ENCODE measurements around the gene SLC35D1.
"Not testable (repeated sequence)": the region's sequence is repeated elsewhere in the genome, so short reads cannot be mapped to it uniquely, and the experiment has no call there.

The SLC35D1 gene

GRCh38 chr1:66996018-66996682 lies 57.8 kb downstream of the SLC35D1 start:
- no peaks in the 10 kb centered on the region for H3K4me1 Mint-ChIP-seq (ENCODE audit: low read depth)
- H3K36me3 Mint-ChIP-seq (ENCODE audit: low read depth) = peaks cover 15% of the 10 kb centered on the region
- H3K9me3 Mint-ChIP-seq = no peaks in the 10 kb centered on the region
- no peak overlapping the region for H3K4me3 Mint-ChIP-seq
- intact Hi-C loops (cut with micrococcal nuclease) = loop anchor here (1.0 to 2.0 kb wide), 2 partner anchors 153 to 215 kb away; no protein-coding TSS in a partner anchor
- no peak overlapping the region for H3K27ac Mint-ChIP-seq
- H3K27me3 Mint-ChIP-seq = no peaks in the 10 kb centered on the region

- Mint-ChIP-seq H3K27me3 (no peaks in the 10 kb centered on the region), H3K4me3 (no peak overlapping the region), H3K9me3 (no peaks in the 10 kb centered on the region), H3K4me1 (ENCODE audit: low read depth) (no peaks in the 10 kb centered on the region), H3K36me3 (ENCODE audit: low read depth) (peaks cover 35% of the 10 kb centered on the region), H3K27ac (no peak overlapping the region)
- intact Hi-C loops (cut with micrococcal nuclease) = no loop called here
Measured at GRCh38 chr1:66993076-66993475, 60.9 kb downstream of the SLC35D1 start.

- no peaks in the 10 kb centered on the region for H3K27me3 Mint-ChIP-seq
- no peak overlapping the region for H3K27ac Mint-ChIP-seq
- intact Hi-C loops (cut with micrococcal nuclease) = no loop called here
- H3K9me3 Mint-ChIP-seq = no peaks in the 10 kb centered on the region
- no peaks in the 10 kb centered on the region for H3K4me1 Mint-ChIP-seq (ENCODE audit: low read depth)
- peaks cover 80% of the 10 kb centered on the region for H3K36me3 Mint-ChIP-seq (ENCODE audit: low read depth)
- H3K4me3 Mint-ChIP-seq = no peak overlapping the region
Measured at GRCh38 chr1:66985835-66986234, 68.1 kb downstream of the SLC35D1 start.

- intact Hi-C loops (cut with micrococcal nuclease) = no loop called here
- Mint-ChIP-seq H3K9me3 (no peaks in the 10 kb centered on the region), H3K27ac (no peak overlapping the region), H3K4me3 (no peak overlapping the region), H3K4me1 (ENCODE audit: low read depth) (no peaks in the 10 kb centered on the region), H3K27me3 (no peaks in the 10 kb centered on the region), H3K36me3 (ENCODE audit: low read depth) (peaks cover 76% of the 10 kb centered on the region)
Measured at GRCh38 chr1:66984491-66984890, 69.5 kb downstream of the SLC35D1 start.

- Mint-ChIP-seq H3K27ac (no peak overlapping the region), H3K9me3 (no peaks in the 10 kb centered on the region), H3K36me3 (ENCODE audit: low read depth) (peaks cover 72% of the 10 kb centered on the region)
Measured at GRCh38 chr1:66982561-66983260, 71.2 kb downstream of the SLC35D1 start.

GRCh38 chr1:66981679-66982078 lies 72.3 kb downstream of the SLC35D1 start:
- Mint-ChIP-seq H3K36me3 (ENCODE audit: low read depth) (peaks cover 77% of the 10 kb centered on the region), H3K4me1 (ENCODE audit: low read depth) (no peaks in the 10 kb centered on the region), H3K27me3 (no peaks in the 10 kb centered on the region), H3K4me3 (no peak overlapping the region), H3K9me3 (no peaks in the 10 kb centered on the region), H3K27ac (no peak overlapping the region)
- intact Hi-C loops (cut with micrococcal nuclease) = no loop called here

More at GRCh38 chr1:66982561-66983260, 71.2 kb downstream of the SLC35D1 start:
- Mint-ChIP-seq H3K4me1 (ENCODE audit: low read depth) (no peaks in the 10 kb centered on the region), H3K4me3 (no peak overlapping the region), H3K27me3 (no peaks in the 10 kb centered on the region)
- intact Hi-C loops (cut with micrococcal nuclease) = no loop called here

GRCh38 chr1:66980745-66981367 lies 73.1 kb downstream of the SLC35D1 start:
- intact Hi-C loops (cut with micrococcal nuclease) = no loop called here
- no peak overlapping the region for H3K27ac Mint-ChIP-seq

GRCh38 chr1:66979621-66980020 lies 74.3 kb downstream of the SLC35D1 start:
- not testable (repeated sequence) for H3K27ac Mint-ChIP-seq; H3K9me3 Mint-ChIP-seq; H3K4me1 Mint-ChIP-seq (ENCODE audit: low read depth); H3K27me3 Mint-ChIP-seq; H3K4me3 Mint-ChIP-seq
- intact Hi-C loops (cut with micrococcal nuclease) = loop anchor here (10.0 kb wide), 1 partner anchor 215 kb away; no protein-coding TSS in a partner anchor
- H3K36me3 Mint-ChIP-seq (ENCODE audit: low read depth) = peaks cover 76% of the 10 kb centered on the region

More at GRCh38 chr1:66980745-66981367, 73.1 kb downstream of the SLC35D1 start:
- Mint-ChIP-seq H3K4me1 (ENCODE audit: low read depth) (no peaks in the 10 kb centered on the region), H3K9me3 (no peaks in the 10 kb centered on the region), H3K4me3 (no peak overlapping the region), H3K27me3 (no peaks in the 10 kb centered on the region), H3K36me3 (ENCODE audit: low read depth) (peaks cover 73% of the 10 kb centered on the region)

- Mint-ChIP-seq H3K4me1 (ENCODE audit: low read depth) (no peaks in the 10 kb centered on the region), H3K27ac (no peak overlapping the region), H3K36me3 (ENCODE audit: low read depth) (peaks cover 69% of the 10 kb centered on the region), H3K27me3 (no peaks in the 10 kb centered on the region), H3K9me3 (no peaks in the 10 kb centered on the region), H3K4me3 (no peak overlapping the region)
- intact Hi-C loops (cut with micrococcal nuclease) = loop anchor here (10.0 kb wide), 1 partner anchor 213 kb away; no protein-coding TSS in a partner anchor
Measured at GRCh38 chr1:66978201-66978600, 75.7 kb downstream of the SLC35D1 start.

- Mint-ChIP-seq H3K4me1 (ENCODE audit: low read depth) (no peaks in the 10 kb centered on the region), H3K4me3 (no peak overlapping the region), H3K27me3 (no peaks in the 10 kb centered on the region), H3K27ac (no peak overlapping the region), H3K36me3 (ENCODE audit: low read depth) (peaks cover 87% of the 10 kb centered on the region), H3K9me3 (no peaks in the 10 kb centered on the region)
- intact Hi-C loops (cut with micrococcal nuclease) = no loop called here
Measured at GRCh38 chr1:66968574-66968973, 85.4 kb downstream of the SLC35D1 start.

- H3K27ac Mint-ChIP-seq; H3K9me3 Mint-ChIP-seq; H3K4me1 Mint-ChIP-seq (ENCODE audit: low read depth); H3K4me3 Mint-ChIP-seq; H3K27me3 Mint-ChIP-seq; intact Hi-C loops (cut with micrococcal nuclease): not testable (repeated sequence)
- H3K36me3 Mint-ChIP-seq (ENCODE audit: low read depth) = peaks cover 97% of the 10 kb centered on the region
Measured at GRCh38 chr1:66966188-66966873, 87.6 kb downstream of the SLC35D1 start.

- Mint-ChIP-seq H3K36me3 (ENCODE audit: low read depth) (peaks cover 84% of the 10 kb centered on the region), H3K27me3 (no peaks in the 10 kb centered on the region), H3K4me1 (ENCODE audit: low read depth) (no peaks in the 10 kb centered on the region), H3K4me3 (no peak overlapping the region), H3K27ac (no peak overlapping the region), H3K9me3 (no peaks in the 10 kb centered on the region)
- intact Hi-C loops (cut with micrococcal nuclease) = no loop called here
Measured at GRCh38 chr1:66957938-66958337, 96.0 kb downstream of the SLC35D1 start.

- intact Hi-C loops (cut with micrococcal nuclease) = no loop called here
- Mint-ChIP-seq H3K27ac (no peak overlapping the region), H3K36me3 (ENCODE audit: low read depth) (peaks cover 83% of the 10 kb centered on the region)
Measured at GRCh38 chr1:66954208-66954607, 99.7 kb downstream of the SLC35D1 start.

GRCh38 chr1:66951513-66951912 lies 102.4 kb downstream of the SLC35D1 start:
- no peaks in the 10 kb centered on the region for H3K27me3 Mint-ChIP-seq
- no peaks in the 10 kb centered on the region for H3K9me3 Mint-ChIP-seq
- H3K36me3 Mint-ChIP-seq (ENCODE audit: low read depth) = peaks cover 86% of the 10 kb centered on the region

More at GRCh38 chr1:66954208-66954607, 99.7 kb downstream of the SLC35D1 start:
- no peaks in the 10 kb centered on the region for H3K27me3 Mint-ChIP-seq
- H3K4me1 Mint-ChIP-seq (ENCODE audit: low read depth) = no peaks in the 10 kb centered on the region
- H3K4me3 Mint-ChIP-seq = no peak overlapping the region
- H3K9me3 Mint-ChIP-seq = no peaks in the 10 kb centered on the region

More at GRCh38 chr1:66951513-66951912, 102.4 kb downstream of the SLC35D1 start:
- Mint-ChIP-seq H3K4me1 (ENCODE audit: low read depth) (peaks cover 13% of the 10 kb centered on the region), H3K27ac (no peak overlapping the region), H3K4me3 (no peak overlapping the region)
- intact Hi-C loops (cut with micrococcal nuclease) = no loop called here
